ENCODE measurements around the gene GARS1.

The GARS1 gene

DNA sequence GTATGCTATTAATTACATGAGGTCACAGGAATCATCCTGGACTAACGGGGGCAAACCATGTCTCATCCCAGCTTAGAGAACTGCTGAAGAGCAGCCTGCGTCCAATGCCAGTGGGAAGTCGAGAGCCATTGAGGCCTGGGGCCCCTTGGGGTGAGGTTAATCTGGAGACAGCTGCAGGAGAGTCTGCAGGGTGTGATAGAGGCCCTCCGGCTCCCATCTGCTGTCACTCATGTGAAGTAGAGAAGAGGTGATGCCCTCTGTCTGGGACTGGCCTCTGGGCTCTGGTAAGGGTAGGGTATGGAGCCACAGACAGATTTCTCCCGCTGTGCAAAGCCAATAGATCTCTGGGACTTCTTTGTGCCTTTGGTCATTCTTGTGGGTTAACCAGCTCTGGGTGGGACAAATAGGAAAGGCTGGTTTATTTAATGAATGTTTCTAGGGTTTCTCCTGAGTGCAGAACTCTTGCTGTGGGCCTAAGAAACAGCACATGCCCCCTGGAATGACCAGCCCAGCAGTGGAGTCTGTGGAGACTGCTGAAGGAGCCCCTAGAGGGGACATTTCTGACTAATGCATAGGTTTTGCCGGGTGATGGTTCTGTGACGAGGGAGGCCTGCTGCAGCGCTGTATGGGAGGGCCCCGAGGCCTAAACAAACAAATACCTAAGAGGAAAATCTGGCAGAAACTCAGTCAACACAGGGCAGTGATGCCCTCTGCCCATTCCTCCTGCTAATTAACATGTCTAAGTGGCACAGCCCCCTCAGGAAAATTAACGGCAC, 53.1 kb downstream of the GARS1 start:
- no peak overlapping the region for H3K4me3 ChIP-seq (ENCODE audit: low read depth, low read length)
- no peak for DNase-seq (ENCODE audit: low read depth)
- TF ChIP-seq, protein P1, sequence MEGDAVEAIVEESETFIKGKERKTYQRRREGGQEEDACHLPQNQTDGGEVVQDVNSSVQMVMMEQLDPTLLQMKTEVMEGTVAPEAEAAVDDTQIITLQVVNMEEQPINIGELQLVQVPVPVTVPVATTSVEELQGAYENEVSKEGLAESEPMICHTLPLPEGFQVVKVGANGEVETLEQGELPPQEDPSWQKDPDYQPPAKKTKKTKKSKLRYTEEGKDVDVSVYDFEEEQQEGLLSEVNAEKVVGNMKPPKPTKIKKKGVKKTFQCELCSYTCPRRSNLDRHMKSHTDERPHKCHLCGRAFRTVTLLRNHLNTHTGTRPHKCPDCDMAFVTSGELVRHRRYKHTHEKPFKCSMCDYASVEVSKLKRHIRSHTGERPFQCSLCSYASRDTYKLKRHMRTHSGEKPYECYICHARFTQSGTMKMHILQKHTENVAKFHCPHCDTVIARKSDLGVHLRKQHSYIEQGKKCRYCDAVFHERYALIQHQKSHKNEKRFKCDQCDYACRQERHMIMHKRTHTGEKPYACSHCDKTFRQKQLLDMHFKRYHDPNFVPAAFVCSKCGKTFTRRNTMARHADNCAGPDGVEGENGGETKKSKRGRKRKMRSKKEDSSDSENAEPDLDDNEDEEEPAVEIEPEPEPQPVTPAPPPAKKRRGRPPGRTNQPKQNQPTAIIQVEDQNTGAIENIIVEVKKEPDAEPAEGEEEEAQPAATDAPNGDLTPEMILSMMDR (conservative IDR thresholded peaks at IDR 0.05; ENCODE audit: low read depth, low read length): no peak

DNA sequence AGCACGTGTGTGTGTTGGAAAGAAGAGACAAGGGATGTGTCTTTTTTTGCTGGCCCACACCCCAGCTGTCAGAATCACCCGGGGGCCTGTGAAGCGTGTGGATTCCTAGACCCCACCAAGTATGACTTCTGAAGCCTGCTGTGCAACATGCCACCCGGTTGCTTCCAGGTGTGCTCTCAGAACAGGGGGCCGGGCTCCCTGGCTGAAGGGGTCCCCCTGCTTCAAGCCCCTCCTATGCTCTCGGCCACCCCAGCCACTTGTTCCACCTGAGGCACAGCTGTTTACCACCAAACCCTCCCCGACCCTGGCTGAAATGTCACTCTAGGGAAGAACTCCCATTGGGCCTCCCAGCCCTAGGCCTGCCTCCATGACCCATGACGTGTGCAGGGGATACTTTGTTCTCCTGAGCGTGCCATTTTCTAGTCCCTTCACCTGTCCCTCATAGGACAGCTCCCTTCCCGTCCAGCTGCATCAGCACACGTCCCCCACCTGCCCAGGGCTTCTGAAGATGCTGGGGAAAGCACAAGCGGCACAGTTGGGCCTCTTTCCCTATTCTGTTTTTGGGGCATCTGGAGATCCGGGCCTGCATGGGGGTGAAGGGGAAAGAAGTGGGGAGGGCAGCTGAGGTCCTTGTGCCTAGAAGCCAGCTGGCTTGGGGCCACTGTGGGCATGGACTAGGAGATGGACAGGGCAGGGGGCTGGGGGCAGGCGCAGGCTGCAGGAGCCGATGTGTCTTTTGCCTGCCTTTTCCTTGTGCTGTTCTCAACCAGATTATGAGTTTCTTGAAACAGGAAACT, 54.3 kb downstream of the GARS1 start:
- TF ChIP-seq, protein P1 (conservative IDR thresholded peaks at IDR 0.05; ENCODE audit: low read depth, low read length): no peak
- no peak for DNase-seq (ENCODE audit: low read depth)

DNA sequence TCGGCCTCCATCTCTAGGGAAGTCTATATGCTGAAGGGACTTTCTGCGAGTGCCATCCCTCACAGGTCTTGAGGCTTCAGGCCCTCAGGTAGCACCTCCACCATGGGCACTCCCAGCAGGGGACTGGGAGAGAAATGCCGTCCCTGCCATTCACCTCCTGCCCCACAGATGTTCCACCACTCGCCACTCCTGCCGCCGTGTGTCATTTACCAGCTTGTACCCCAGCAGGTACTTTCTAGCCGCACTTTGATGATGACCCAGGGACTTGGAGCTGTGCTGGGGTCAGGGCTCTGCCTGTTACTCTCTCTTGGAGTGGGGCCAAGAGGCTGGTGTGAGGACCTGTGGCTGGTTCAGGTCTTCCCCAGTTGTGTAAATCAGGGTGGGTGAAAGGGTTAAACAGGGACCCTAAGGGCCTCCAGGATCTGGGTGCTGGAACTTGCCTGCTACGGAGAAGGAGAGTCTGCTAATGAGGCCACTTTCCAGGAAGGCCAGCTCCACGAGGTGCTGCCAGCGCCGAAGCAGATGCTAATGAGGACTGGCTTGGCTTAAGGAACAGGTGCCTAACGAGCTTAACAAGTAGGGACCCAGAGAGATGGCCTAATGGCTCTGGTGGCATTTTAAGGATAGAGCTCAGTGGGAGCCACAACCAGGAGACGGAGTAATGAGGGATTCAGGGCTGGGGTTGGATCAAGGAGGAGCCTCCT, 55.2 kb downstream of the GARS1 start:
- TF ChIP-seq, protein P1 (conservative IDR thresholded peaks at IDR 0.05; ENCODE audit: low read depth, low read length): no peak
- no peak for DNase-seq (ENCODE audit: low read depth)
- H3K4me3 ChIP-seq (ENCODE audit: low read depth, low read length): no peak overlapping the region

More for the DNA sequence above, 54.3 kb downstream of the GARS1 start:
- H3K4me3 ChIP-seq (ENCODE audit: low read depth, low read length): no peak overlapping the region

DNA sequence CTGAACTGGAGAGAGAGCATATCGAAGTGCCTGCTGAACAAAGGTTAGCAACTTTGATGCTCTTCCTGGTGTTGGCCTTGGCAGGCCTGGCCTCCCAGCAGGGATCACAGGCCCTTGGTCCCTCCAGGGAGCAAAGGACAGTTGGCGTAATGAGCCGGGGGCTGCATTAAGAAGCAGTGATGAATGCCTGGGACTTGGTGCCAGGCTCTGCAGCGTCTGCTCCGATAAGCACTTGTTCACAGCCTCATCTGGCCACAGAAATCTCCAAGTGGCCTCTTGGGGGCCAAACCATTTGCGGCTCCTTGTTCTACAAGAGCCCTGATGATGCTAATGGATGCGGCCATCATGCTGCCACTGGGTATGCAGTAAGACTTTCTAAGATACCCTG, 55.7 kb downstream of the GARS1 start:
- DNase-seq (ENCODE audit: low read depth): no peak
- TF ChIP-seq, protein P1 (conservative IDR thresholded peaks at IDR 0.05; ENCODE audit: low read depth, low read length): no peak
- H3K4me3 ChIP-seq (ENCODE audit: low read depth, low read length): no peak overlapping the region

DNA sequence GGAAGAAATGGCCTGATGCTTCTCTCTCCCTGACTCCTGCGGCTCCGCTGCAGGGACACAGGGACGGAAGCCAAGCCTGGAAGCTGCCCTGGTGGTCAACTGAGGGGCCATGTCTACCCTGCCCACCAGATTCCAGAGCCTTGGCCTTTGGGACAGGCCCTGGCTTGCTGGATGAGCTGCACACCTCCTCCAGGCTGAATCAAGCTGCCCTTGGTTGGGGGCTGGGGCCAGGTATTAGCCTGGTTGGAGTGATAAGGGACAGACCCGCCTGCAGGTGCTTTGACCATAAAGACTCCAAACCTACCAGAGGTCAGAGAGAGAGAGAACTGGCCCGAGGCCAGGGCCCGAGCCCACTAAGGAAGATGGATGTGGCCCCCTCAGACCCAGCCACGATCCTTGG, 57.5 kb downstream of the GARS1 start:
- DNase-seq (ENCODE audit: low read depth): no peak
- no peak overlapping the region for H3K4me3 ChIP-seq (ENCODE audit: low read depth, low read length)
- TF ChIP-seq, protein P1 (conservative IDR thresholded peaks at IDR 0.05; ENCODE audit: low read depth, low read length): no peak

DNA sequence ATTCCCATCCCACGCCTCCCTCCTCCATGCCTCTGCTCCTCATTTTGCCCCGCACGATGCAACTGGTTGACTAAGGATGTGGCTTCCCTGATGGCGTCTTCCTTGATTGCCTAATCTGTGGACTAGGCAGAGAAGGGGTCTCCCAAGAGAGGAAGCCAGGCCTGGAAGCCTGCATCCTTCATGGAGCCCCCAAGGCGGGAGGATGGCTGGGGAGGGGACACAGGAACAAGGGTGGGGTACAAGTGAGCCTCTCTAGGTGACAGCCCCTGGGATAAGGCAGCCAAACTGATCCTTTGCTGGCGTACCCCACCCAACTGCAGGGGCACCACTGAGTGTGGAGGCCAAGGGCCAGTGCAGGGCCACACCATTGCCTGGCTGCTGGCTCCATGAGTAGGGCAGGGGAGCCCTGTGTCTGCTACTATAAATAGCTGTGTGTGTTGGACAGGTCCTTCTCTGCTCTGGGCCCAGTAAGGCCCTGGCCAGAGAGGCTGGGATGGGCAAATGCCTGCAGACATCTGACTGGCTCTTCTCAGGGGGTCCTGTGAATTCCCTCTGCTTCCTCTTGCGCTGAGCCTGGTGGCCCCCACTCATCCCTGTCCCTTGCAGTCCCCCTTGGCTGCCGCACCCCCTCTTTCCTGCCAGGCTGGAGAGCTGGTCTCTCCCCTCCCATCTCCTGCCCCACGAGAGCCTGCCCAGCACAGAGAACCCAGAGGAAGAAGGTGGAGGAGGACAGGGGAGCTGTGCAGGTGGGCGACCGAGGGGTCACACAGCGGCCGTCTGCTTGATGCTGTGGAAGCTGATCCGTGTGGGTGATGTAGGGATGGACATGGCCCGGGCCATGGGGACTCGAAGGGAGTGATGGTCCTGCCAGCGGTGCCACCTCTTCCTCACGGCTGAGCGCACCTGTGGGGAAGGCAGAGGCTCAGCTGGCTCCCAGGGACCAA, 58.3 kb downstream of the GARS1 start:
- no peak overlapping the region for H3K4me3 ChIP-seq (ENCODE audit: low read depth, low read length)
- TF ChIP-seq, protein P1 (conservative IDR thresholded peaks at IDR 0.05; ENCODE audit: low read depth, low read length): no peak
- DNase-seq (ENCODE audit: low read depth): no peak
